ENCODE results near the gene IGLL5. TPM values are rescaled to one million over a fixed set of nuclear protein-coding genes. Genes with fewer than 3 reads are reported as not detected.

The IGLL5 gene
- total RNA-seq, 1 donor from 2014 or later, result not detected

- H3K27me3 ChIP-seq (ENCODE audit: control insufficient read depth, insufficient read depth, low read length), result no peaks in the 10 kb centered on the region
- no peak for TF ChIP-seq CTCF (IDR thresholded peaks at IDR 0.05; ENCODE audit: insufficient read depth, low read length, severe bottlenecking)
- FAIRE-seq (no peak), DNase-seq (ENCODE audit: low read depth) (no peak)
- H3K36me3 ChIP-seq (ENCODE audit: control insufficient read depth, insufficient read depth, low read length), result no peaks in the 10 kb centered on the region
- no peak overlapping the region for H3K4me3 ChIP-seq (ENCODE audit: low read depth, low read length)
Observed at GRCh38 chr22:22925805-22926369, 38.3 kb downstream of the IGLL5 start.

- Histone ChIP-seq H3K4me3 (ENCODE audit: low read depth, low read length) (no peak overlapping the region), H3K36me3 (ENCODE audit: control insufficient read depth, insufficient read depth, low read length) (no peaks in the 10 kb centered on the region), H3K27me3 (ENCODE audit: control insufficient read depth, insufficient read depth, low read length) (no peaks in the 10 kb centered on the region)
- DNase-seq (ENCODE audit: low read depth) (no peak), FAIRE-seq (no peak)
- no peak for TF ChIP-seq CTCF (IDR thresholded peaks at IDR 0.05; ENCODE audit: insufficient read depth, low read length, severe bottlenecking)
Observed at GRCh38 chr22:22926370-22927195, 39.0 kb downstream of the IGLL5 start.

GRCh38 chr22:22927196-22927887 lies 39.7 kb downstream of the IGLL5 start:
- Histone ChIP-seq H3K27me3 (ENCODE audit: control insufficient read depth, insufficient read depth, low read length) (no peaks in the 10 kb centered on the region), H3K36me3 (ENCODE audit: control insufficient read depth, insufficient read depth, low read length) (no peaks in the 10 kb centered on the region), H3K4me3 (ENCODE audit: low read depth, low read length) (no peak overlapping the region)
- DNase-seq (ENCODE audit: low read depth) (no peak), FAIRE-seq (no peak)
- no peak for TF ChIP-seq CTCF (IDR thresholded peaks at IDR 0.05; ENCODE audit: insufficient read depth, low read length, severe bottlenecking)

- no peak for DNase-seq (ENCODE audit: low read depth)
- Histone ChIP-seq H3K36me3 (ENCODE audit: control insufficient read depth, insufficient read depth, low read length) (no peaks in the 10 kb centered on the region), H3K27me3 (ENCODE audit: control insufficient read depth, insufficient read depth, low read length) (no peaks in the 10 kb centered on the region), H3K4me3 (ENCODE audit: low read depth, low read length) (no peak overlapping the region)
- TF ChIP-seq CTCF (IDR thresholded peaks at IDR 0.05; ENCODE audit: insufficient read depth, low read length, severe bottlenecking), result no peak
- no peak for FAIRE-seq
Observed at GRCh38 chr22:22927888-22928665, 40.5 kb downstream of the IGLL5 start.

GRCh38 chr22:22928666-22929380 lies 41.2 kb downstream of the IGLL5 start:
- no peaks in the 10 kb centered on the region for H3K36me3 ChIP-seq (ENCODE audit: control insufficient read depth, insufficient read depth, low read length)
- no peak for TF ChIP-seq CTCF (IDR thresholded peaks at IDR 0.05; ENCODE audit: insufficient read depth, low read length, severe bottlenecking)
- DNase-seq (ENCODE audit: low read depth) (peak; percentile 24), FAIRE-seq (no peak)
- no peak overlapping the region for H3K4me3 ChIP-seq (ENCODE audit: low read depth, low read length)
- H3K27me3 ChIP-seq (ENCODE audit: control insufficient read depth, insufficient read depth, low read length), result no peaks in the 10 kb centered on the region
